IPS-15b (cell line): ENCODE results near the gene FAS.
A peak's percentile ranks its signal among the peaks of the same experiment; 100 is the strongest.

Experiments
- H3K27me3 ChIP-seq: one replicate; pipeline ENCODE4 v1.6.1; 2013; ENCODE audit warnings: low read length; ENCODE audit not compliant: control insufficient read depth, insufficient read depth
- H3K36me3 ChIP-seq: one replicate; pipeline ENCODE4 v1.6.1; 2013; ENCODE audit warnings: low read length; ENCODE audit not compliant: control insufficient read depth, insufficient read depth
- H3K4me1 ChIP-seq: one replicate; pipeline ENCODE4 v1.6.1; 2013; ENCODE audit warnings: mild to moderate bottlenecking, low read length; ENCODE audit not compliant: control insufficient read depth, insufficient read depth
- H3K4me3 ChIP-seq: one replicate; pipeline ENCODE4 v1.5.1; 2013; ENCODE audit warnings: low read depth, low read length
- H3K9ac ChIP-seq: one replicate; pipeline ENCODE4 v1.6.1; 2013; ENCODE audit warnings: low read depth, mild to moderate bottlenecking, low read length
- H3K9me3 ChIP-seq: one replicate; pipeline ENCODE4 v1.6.1; 2013; ENCODE audit warnings: mild to moderate bottlenecking, low read length; ENCODE audit not compliant: control insufficient read depth, insufficient read depth

Gene FAS

GRCh38 chr10:88990384-88991160 lies at the start of gene FAS:
Gene FAS, plus strand, starts transcription at chr10:88990798. Its CDS starts 79 bp downstream, at chr10:88990877.
- Histone ChIP-seq H3K9me3 (no peaks in the 10 kb centered on the region), H3K9ac (peak within 1 kb of the TSS; percentile 77), H3K4me3 (peak within 1 kb of the TSS; percentile 82), H3K36me3 (no peaks in the 10 kb centered on the region), H3K27me3 (peaks cover 20% of the 10 kb centered on the region), H3K4me1 (peaks cover 7% of the 10 kb centered on the region)

- no peaks in the 10 kb centered on the region for H3K9me3 ChIP-seq
- H3K4me1 ChIP-seq = no peaks in the 10 kb centered on the region
- H3K27me3 ChIP-seq = no peaks in the 10 kb centered on the region
- H3K4me3 ChIP-seq = no peak overlapping the region
- no peaks in the 10 kb centered on the region for H3K36me3 ChIP-seq
- no peak overlapping the region for H3K9ac ChIP-seq
Observed at GRCh38 chr10:88941026-88941425, 49.6 kb upstream of the FAS start.

GRCh38 chr10:88943778-88944177 lies 46.8 kb upstream of the FAS start:
- Histone ChIP-seq H3K36me3 (no peaks in the 10 kb centered on the region), H3K4me1 (no peaks in the 10 kb centered on the region), H3K27me3 (no peaks in the 10 kb centered on the region), H3K9ac (no peak overlapping the region), H3K9me3 (no peaks in the 10 kb centered on the region), H3K4me3 (no peak overlapping the region)

DNA sequence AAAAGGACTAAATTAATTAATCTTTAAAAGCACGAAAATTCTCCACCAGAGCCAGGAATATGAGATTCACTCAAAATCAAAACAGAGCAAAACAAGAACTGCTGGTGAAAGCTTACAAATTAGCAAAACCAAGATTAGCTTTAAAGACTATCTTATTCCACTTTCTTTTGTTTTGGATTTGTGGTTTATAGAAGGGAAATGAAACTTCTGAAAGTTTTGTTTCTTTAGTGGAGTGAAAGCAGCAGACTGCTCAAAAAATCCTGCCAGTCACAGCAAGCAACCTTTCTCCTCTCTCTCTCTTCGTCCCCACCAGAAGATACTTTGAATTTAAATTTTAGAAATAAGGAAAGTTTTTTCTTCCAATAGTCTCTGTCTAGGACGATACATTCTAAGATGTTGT lies 45.8 kb upstream of the FAS start:
- H3K4me3 ChIP-seq = no peak overlapping the region
- H3K36me3 ChIP-seq = no peaks in the 10 kb centered on the region
- H3K9ac ChIP-seq = no peak overlapping the region
- no peaks in the 10 kb centered on the region for H3K4me1 ChIP-seq
- no peaks in the 10 kb centered on the region for H3K9me3 ChIP-seq
- no peaks in the 10 kb centered on the region for H3K27me3 ChIP-seq

- Histone ChIP-seq H3K27me3 (no peaks in the 10 kb centered on the region), H3K4me1 (no peaks in the 10 kb centered on the region), H3K36me3 (no peaks in the 10 kb centered on the region), H3K9ac (no peak overlapping the region), H3K4me3 (no peak overlapping the region), H3K9me3 (no peaks in the 10 kb centered on the region)
Observed at GRCh38 chr10:88946200-88946599, 44.4 kb upstream of the FAS start.

DNA sequence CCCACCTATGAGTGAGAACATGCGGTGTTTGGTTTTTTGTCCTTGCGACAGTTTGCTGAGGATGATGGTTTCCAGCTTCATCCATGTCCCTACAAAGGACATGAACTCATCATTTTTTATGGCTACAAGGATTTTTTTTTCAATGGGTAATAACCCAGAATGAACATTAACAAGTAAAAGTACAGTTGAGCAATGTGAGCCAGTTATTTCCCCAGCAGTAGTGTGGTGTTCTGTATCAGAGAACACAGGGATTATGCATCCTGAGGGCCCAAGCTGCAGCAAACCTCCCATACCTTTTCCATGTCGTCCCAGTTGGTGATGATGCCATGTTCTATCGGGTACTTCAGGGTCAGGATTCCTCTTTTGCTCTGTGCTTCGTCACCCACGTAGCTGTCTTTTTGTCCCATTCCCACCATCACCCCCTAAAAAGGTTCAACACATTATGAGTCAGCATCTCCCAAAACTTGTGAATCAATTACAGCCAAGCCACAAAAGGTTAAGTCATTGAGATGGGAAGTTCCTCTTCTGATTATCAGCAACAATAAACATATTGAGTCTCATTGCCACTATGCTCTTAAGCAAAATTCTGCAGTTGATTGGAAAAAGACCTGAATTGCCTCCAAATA lies 43.5 kb upstream of the FAS start:
- H3K9me3 ChIP-seq = no peaks in the 10 kb centered on the region
- peaks cover 4% of the 10 kb centered on the region for H3K4me1 ChIP-seq
- no peaks in the 10 kb centered on the region for H3K27me3 ChIP-seq
- no peak overlapping the region for H3K9ac ChIP-seq
- no peaks in the 10 kb centered on the region for H3K36me3 ChIP-seq
- H3K4me3 ChIP-seq = no peak overlapping the region

GRCh38 chr10:88949051-88949450 lies 41.5 kb upstream of the FAS start:
- Histone ChIP-seq H3K27me3 (no peaks in the 10 kb centered on the region), H3K9ac (no peak overlapping the region), H3K9me3 (no peaks in the 10 kb centered on the region), H3K36me3 (no peaks in the 10 kb centered on the region), H3K4me3 (no peak overlapping the region), H3K4me1 (peaks cover 4% of the 10 kb centered on the region)

DNA sequence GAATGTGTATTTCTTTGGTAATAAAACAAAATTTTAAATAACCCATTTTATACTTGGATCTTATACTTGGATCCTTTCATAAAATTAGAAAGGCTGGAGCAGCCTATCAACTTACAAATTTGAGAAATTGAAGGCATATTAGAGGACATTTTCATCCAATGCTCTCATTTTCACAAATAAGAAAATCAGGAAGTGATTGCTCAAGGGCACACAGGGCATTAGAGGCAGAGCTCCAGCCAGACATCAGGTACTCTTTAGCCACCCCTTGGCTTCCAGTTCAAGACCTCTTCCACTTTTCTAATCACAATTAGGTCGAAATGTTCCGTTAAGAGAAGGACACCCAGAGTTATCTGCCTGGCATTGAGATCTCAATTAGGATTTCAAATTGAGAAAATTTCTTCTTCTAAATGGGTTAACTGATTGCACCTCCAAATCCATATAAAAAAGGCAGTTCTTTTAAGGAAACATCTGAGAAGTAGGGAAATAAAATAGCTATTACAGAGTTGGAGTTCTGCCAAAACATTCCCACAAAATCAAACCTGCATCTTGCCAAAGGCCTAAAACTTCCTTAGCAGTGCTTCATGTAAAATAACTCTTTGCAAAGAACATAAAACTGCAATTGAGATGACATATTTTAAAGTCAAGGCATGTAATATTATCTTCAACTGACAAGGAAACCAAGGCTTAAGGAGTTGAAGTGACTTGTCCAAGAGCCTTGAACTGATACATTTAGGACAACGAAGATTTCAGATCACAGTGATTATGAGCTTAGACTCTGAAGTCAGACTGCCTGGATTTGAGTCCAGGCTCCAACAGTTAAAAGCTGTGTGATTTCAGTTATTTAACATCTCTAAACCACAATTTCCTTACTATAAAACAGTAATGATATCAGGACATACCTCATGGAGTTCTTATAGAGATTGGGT lies 40.4 kb upstream of the FAS start:
- Histone ChIP-seq H3K9ac (no peak overlapping the region), H3K27me3 (no peaks in the 10 kb centered on the region), H3K36me3 (no peaks in the 10 kb centered on the region), H3K4me3 (no peak overlapping the region), H3K9me3 (no peaks in the 10 kb centered on the region), H3K4me1 (peaks cover 4% of the 10 kb centered on the region)

- Histone ChIP-seq H3K27me3 (no peaks in the 10 kb centered on the region), H3K9ac (no peak within 1 kb of the TSS), H3K36me3 (no peaks in the 10 kb centered on the region), H3K9me3 (no peaks in the 10 kb centered on the region), H3K4me3 (no peak within 1 kb of the TSS), H3K4me1 (peaks cover 4% of the 10 kb centered on the region)
Observed at GRCh38 chr10:88952647-88953111, 37.9 kb upstream of the FAS start, which contains the start of gene ACTA2. Gene ACTA2, minus strand, starts transcription at chr10:88952773. Its CDS starts 3,843 bp downstream, at chr10:88948930.

GRCh38 chr10:88953662-88954061 lies 36.9 kb upstream of the FAS start:
- no peaks in the 10 kb centered on the region for H3K27me3 ChIP-seq
- H3K9me3 ChIP-seq = no peaks in the 10 kb centered on the region
- no peak overlapping the region for H3K9ac ChIP-seq
- no peaks in the 10 kb centered on the region for H3K36me3 ChIP-seq
- peaks cover 4% of the 10 kb centered on the region for H3K4me1 ChIP-seq
- H3K4me3 ChIP-seq = no peak overlapping the region

DNA sequence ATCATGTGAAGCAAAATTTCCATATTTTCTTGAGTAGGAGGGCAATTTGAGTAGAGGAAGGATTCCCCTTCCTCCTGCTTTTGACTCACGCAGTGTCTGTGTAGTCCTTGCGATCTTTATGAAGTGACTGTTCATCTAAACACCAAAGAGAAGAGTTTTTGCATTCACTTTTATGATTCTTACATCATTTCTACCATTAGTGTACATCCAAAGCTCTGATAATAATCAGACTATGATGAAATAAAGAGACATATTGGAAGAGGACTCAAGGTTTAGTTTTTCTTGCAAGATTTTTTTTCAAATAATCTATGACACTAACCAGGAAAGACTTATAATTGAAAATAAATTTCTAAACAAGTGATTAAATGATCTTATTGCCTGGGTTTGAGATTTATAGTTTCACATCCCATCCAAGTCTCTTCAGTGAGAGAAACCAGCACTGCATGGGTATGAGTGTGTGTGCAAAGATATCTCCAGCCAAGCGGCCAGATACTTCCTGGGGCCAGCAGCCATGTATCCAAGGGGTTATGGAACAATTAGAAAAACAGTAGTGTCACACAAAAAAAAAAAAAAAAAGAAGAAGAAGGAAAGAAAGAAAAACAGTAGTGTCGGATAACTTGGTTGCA lies 36.0 kb upstream of the FAS start:
- H3K4me1 ChIP-seq = peaks cover 4% of the 10 kb centered on the region
- no peaks in the 10 kb centered on the region for H3K36me3 ChIP-seq
- no peaks in the 10 kb centered on the region for H3K9me3 ChIP-seq
- no peak overlapping the region for H3K9ac ChIP-seq
- H3K27me3 ChIP-seq = no peaks in the 10 kb centered on the region
- H3K4me3 ChIP-seq = no peak overlapping the region
